Measurements from ENCODE around the gene KATNB1. TPM values are rescaled to one million over a fixed set of nuclear protein-coding genes. Genes with fewer than 3 reads are reported as not detected.

The KATNB1 gene
- total and polyA plus RNA-seq, 2 of the 8 experiments (the other 6 are each of a cell fraction or from before 2014, with no cell fraction given), result 50.2 to 60.4 TPM

DNA sequence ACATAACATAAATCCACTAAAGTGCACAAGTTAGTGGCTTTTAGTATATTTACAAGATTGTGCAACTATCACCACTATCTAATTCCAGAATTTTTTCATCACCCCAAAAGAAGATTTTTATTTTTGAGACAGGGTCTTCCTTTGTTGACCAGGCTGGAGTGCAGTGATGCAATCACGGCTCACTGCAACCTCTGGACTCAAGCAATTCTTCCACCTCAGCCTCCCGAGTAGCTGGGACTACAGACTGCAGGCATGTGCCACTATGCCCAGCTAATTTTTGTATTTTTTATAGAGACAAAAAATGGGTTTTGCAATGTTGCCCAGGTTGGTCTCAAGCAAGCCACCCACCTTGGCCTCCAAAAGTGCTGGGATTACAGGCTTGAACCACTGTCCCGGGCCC is 25.9 kb upstream of the KATNB1 start (continued):
- TF ChIP-seq, protein P1, sequence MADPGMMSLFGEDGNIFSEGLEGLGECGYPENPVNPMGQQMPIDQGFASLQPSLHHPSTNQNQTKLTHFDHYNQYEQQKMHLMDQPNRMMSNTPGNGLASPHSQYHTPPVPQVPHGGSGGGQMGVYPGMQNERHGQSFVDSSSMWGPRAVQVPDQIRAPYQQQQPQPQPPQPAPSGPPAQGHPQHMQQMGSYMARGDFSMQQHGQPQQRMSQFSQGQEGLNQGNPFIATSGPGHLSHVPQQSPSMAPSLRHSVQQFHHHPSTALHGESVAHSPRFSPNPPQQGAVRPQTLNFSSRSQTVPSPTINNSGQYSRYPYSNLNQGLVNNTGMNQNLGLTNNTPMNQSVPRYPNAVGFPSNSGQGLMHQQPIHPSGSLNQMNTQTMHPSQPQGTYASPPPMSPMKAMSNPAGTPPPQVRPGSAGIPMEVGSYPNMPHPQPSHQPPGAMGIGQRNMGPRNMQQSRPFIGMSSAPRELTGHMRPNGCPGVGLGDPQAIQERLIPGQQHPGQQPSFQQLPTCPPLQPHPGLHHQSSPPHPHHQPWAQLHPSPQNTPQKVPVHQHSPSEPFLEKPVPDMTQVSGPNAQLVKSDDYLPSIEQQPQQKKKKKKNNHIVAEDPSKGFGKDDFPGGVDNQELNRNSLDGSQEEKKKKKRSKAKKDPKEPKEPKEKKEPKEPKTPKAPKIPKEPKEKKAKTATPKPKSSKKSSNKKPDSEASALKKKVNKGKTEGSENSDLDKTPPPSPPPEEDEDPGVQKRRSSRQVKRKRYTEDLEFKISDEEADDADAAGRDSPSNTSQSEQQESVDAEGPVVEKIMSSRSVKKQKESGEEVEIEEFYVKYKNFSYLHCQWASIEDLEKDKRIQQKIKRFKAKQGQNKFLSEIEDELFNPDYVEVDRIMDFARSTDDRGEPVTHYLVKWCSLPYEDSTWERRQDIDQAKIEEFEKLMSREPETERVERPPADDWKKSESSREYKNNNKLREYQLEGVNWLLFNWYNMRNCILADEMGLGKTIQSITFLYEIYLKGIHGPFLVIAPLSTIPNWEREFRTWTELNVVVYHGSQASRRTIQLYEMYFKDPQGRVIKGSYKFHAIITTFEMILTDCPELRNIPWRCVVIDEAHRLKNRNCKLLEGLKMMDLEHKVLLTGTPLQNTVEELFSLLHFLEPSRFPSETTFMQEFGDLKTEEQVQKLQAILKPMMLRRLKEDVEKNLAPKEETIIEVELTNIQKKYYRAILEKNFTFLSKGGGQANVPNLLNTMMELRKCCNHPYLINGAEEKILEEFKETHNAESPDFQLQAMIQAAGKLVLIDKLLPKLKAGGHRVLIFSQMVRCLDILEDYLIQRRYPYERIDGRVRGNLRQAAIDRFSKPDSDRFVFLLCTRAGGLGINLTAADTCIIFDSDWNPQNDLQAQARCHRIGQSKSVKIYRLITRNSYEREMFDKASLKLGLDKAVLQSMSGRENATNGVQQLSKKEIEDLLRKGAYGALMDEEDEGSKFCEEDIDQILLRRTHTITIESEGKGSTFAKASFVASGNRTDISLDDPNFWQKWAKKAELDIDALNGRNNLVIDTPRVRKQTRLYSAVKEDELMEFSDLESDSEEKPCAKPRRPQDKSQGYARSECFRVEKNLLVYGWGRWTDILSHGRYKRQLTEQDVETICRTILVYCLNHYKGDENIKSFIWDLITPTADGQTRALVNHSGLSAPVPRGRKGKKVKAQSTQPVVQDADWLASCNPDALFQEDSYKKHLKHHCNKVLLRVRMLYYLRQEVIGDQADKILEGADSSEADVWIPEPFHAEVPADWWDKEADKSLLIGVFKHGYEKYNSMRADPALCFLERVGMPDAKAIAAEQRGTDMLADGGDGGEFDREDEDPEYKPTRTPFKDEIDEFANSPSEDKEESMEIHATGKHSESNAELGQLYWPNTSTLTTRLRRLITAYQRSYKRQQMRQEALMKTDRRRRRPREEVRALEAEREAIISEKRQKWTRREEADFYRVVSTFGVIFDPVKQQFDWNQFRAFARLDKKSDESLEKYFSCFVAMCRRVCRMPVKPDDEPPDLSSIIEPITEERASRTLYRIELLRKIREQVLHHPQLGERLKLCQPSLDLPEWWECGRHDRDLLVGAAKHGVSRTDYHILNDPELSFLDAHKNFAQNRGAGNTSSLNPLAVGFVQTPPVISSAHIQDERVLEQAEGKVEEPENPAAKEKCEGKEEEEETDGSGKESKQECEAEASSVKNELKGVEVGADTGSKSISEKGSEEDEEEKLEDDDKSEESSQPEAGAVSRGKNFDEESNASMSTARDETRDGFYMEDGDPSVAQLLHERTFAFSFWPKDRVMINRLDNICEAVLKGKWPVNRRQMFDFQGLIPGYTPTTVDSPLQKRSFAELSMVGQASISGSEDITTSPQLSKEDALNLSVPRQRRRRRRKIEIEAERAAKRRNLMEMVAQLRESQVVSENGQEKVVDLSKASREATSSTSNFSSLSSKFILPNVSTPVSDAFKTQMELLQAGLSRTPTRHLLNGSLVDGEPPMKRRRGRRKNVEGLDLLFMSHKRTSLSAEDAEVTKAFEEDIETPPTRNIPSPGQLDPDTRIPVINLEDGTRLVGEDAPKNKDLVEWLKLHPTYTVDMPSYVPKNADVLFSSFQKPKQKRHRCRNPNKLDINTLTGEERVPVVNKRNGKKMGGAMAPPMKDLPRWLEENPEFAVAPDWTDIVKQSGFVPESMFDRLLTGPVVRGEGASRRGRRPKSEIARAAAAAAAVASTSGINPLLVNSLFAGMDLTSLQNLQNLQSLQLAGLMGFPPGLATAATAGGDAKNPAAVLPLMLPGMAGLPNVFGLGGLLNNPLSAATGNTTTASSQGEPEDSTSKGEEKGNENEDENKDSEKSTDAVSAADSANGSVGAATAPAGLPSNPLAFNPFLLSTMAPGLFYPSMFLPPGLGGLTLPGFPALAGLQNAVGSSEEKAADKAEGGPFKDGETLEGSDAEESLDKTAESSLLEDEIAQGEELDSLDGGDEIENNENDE (IDR thresholded peaks at IDR 0.05; ENCODE audit: insufficient replicate concordance, low read length), result no peak

All from H1 (cell line).